ENCODE measurements around the gene LMO3.

DNA sequence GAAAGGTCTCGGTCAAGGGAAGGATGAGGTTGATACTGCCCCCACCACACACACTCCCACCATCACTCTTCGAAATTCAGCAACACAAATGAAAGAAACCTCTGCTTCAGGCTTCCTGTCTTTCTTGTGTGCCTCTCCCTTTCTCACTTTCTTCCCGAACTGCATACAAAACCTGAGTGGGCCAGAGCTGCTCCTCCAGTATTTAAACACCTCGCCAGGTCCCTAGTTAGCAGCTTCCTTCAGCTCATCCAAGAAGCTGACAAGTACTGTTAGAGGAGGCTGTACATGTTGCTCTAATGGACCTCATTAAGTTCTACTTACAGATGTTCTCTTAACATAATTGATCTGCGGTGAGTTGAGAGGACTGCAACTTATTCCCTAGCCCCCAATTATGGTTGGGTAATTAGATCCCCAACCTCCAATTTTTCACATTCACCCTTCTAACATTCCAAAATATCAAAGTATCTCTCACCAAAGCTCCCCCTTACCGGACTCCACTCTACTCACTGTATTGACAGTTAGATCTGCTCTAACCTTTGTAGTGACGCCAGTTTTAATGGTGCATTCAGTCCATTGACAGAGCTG lies 4.1 kb upstream of the LMO3 start:
- TF ChIP-seq, protein P1, sequence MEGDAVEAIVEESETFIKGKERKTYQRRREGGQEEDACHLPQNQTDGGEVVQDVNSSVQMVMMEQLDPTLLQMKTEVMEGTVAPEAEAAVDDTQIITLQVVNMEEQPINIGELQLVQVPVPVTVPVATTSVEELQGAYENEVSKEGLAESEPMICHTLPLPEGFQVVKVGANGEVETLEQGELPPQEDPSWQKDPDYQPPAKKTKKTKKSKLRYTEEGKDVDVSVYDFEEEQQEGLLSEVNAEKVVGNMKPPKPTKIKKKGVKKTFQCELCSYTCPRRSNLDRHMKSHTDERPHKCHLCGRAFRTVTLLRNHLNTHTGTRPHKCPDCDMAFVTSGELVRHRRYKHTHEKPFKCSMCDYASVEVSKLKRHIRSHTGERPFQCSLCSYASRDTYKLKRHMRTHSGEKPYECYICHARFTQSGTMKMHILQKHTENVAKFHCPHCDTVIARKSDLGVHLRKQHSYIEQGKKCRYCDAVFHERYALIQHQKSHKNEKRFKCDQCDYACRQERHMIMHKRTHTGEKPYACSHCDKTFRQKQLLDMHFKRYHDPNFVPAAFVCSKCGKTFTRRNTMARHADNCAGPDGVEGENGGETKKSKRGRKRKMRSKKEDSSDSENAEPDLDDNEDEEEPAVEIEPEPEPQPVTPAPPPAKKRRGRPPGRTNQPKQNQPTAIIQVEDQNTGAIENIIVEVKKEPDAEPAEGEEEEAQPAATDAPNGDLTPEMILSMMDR (IDR thresholded peaks at IDR 0.05): no peak
- peak in 1 of 3 donors; percentile 7 for TF ChIP-seq POLR2A (IDR thresholded peaks at IDR 0.05)

All from body of pancreas (tissue), 4 donors.